H54 (cell line): ENCODE results near the gene PWP2.
"Not testable (repeated sequence)": the region's sequence is repeated elsewhere in the genome, so short reads cannot be mapped to it uniquely, and the experiment has no call there.

Experiments
- DNase-seq: peaks from one replicate; pipeline ENCODE4 v3.0.0; 2011; ENCODE audit warnings: low spot score, mixed read lengths; ENCODE audit not compliant: insufficient read length
- FAIRE-seq: peaks from 3 replicates; lab custom pipeline; 2011; peaks lifted over from hg19 to GRCh38; lab: Jason Lieb, UNC

PWP2 gene

DNA sequence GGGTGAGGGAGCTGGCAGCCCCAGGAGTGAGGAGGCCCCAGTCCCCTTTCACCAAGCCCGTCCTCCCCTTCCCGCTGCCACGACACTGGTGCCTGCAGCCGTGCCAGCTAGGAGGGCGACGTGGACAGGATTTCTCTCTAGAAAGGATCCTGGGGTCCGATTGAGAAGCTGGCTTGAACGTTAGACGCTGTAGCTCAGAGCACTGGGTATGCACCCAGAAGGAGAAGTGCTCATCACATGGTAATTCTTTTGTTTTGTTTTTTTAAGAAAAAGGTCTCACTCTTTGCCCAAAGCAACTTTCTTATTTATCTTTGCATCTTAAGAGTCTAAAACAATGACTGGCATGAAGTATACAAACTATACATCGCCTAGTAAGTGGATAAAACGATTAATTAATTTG is 60.3 kb downstream of the PWP2 start:
- not testable (repeated sequence) for FAIRE-seq, DNase-seq

DNA sequence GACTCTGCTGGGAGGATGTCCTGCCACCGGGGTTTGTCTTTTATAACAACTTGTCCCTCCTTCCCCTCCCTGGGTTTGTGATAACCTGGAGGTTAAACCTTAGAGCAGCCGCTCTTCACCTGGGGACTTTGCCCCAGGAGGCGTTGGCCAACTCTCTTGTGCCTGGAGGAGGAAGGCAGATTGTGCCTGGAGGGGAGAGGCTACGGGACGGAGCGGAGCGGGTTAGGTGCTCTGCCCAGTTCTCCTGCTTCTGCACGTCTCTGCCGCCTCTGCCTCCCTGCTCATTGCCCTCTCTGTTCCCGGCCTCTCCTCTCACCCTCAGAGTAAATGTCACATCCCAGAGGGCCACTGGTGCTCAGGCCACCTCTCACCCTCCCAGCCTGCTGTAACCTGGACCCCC is 63.1 kb downstream of the PWP2 start:
- not testable (repeated sequence) for DNase-seq, FAIRE-seq

DNA sequence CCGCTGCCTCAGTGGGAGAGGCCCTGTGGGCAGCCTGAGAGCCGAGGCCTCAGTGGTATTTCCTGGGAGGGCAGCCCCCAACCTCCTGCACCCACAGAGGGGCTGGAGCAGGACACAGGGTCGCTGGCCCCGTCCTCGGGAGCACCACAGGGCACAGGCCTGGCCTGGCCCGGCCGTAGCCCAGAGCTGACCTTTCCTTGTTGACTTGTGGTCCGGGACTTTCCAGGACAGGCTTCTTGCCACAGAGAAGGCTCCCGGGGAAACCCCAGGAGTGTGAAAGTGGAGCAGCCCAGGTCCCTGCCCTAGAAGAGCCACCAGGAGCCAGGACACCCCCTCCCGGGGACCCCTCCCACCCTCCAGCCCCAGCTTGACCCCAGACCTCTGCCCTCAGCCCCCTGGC is 63.7 kb downstream of the PWP2 start:
- DNase-seq, FAIRE-seq: not testable (repeated sequence)

DNA sequence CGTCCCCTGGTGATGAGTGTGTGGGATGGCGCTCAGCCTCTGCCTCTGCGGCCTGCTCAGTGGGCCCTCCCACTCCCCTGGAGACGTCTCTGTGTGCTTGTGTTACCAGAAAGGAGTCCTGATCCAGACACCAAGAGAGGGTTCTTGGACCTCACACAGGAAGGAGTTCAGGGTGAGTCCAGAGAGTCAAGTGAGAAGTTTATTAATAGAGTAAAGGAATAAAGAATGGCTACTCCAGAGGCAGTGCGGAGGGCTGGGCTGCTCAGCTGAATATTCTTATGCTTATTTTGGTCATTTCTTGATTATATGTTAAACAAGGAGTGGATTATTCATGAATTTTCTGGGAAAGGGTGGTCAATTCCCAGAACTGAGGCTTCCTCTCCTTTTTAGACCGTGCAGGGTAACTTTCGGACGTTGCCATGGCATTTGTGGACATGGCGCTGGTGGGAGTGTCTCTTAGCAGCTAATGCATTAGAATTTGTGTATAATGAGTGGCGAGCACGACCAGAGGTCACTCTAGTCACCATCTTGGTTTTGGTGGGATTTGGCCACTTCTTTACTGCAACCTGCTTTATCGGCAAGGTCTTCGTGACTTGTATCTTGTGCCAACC is 64.9 kb downstream of the PWP2 start:
- DNase-seq, FAIRE-seq: not testable (repeated sequence)

DNA sequence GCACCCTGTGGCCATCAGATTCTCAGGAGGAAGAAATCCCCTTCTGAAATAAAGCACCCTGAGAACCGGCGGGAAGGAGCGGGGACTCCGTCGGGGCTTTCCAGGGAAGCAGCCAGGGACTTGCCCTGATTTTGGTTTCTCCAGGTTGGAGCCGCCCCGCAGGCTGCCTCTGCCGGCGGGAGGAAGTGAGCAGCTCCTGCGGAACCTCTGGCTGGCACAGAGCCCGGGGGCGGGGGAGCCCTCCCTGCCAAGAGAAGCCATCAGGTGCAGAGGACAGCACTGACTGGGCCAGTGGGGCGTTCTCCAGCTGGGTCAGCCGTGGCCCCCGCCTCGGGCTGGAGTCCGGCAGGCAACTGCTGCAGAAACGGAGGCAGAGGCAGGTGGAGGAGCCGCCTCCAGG is 65.5 kb downstream of the PWP2 start:
- FAIRE-seq, DNase-seq: not testable (repeated sequence)

DNA sequence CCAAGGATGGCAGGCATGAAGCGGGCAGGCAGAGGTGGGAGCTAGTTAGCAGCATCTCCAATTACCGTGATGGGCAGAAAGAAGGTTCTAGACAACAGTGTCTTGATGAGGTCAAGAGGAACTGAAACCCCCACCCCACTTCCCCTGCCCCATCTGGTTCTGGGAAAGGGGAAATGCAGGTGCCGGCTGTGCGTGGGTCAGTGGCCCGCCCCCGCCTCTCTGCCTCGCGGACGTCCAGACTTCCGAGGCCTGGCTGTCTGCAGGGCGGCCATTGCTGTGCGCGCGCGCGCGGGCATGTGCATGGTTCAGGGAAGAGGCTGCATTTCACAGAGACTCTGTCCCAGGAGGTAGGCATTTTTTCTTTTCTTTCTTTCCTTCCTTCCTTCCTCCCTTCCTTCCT is 68.0 kb downstream of the PWP2 start:
- FAIRE-seq, DNase-seq: not testable (repeated sequence)

DNA sequence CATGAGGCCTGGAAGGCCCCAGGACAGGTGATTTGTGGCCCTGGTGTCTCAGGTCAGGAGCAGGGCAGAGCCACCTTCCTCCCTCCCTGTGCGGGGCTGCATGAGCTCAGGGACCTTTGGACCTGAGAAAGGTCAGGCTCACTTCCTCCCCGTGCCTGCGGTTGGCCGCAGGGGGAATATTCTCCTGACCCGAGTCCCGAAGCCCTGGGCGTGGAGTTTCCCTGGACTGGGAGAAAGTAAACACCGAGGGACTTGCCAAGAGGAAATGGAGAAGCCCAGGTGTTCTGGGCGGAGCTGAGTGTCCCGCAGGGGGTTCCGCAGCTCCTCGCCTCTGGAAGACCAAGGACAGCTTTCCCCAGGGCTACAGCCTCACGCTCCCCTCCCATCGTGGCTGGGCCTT is 68.9 kb downstream of the PWP2 start:
- FAIRE-seq: not testable (repeated sequence)

More for the DNA sequence above, 68.9 kb downstream of the PWP2 start:
- DNase-seq: not testable (repeated sequence)
